H1 (cell line): ENCODE measurements around the gene NBPF1. TPM values are rescaled to one million over a fixed set of nuclear protein-coding genes. Genes with fewer than 3 reads are reported as not detected.
A peak's percentile ranks its signal among the peaks of the same experiment; 100 is the strongest.
"Not testable (repeated sequence)": the region's sequence is repeated elsewhere in the genome, so short reads cannot be mapped to it uniquely, and the experiment has no call there.

Experiments used
- CTCF ChIA-PET: fragments of 300-600 bp; sonication (Branson Sonifier 250); formaldehyde crosslinking; loops from one replicate; lab custom pipeline; 2021; ENCODE audit not compliant: partially characterized antibody; lab: Charles Lee
- POLR2A ChIA-PET: fragments of 300-600 bp; sonication (Branson Sonifier 250); formaldehyde crosslinking; loops from one replicate; lab custom pipeline; 2021; ENCODE audit warnings: inconsistent platforms; ENCODE audit not compliant: partially characterized antibody; lab: Charles Lee
- DNase-seq, 2 experiments: peaks; one replicate each; pipeline versions ENCODE4 v3.0.0 to v3.0.0-alpha.2; 2010 to 2022; ENCODE audit warnings: low spot score in 2 of 2, low read depth in 1 of 2, mixed read lengths in 1 of 2
- FAIRE-seq: peaks from 2 replicates; lab custom pipeline; 2011; peaks lifted over from hg19 to GRCh38; lab: Jason Lieb, UNC
- H2AFZ ChIP-seq: 2 replicates; pipeline ENCODE4 v1.8.1; 2012; ENCODE audit warnings: low read length, inconsistent platforms
- H2AK5ac ChIP-seq: 2 replicates; pipeline ENCODE4 v1.6.1; 2013; ENCODE audit warnings: low read depth, low read length
- H2BK120ac ChIP-seq: replicated peaks from 2 replicates; pipeline ENCODE3; 2013; ENCODE audit warnings: low read depth, low read length, inconsistent platforms
- H2BK12ac ChIP-seq: 2 replicates; pipeline ENCODE4 v1.6.1; 2013; ENCODE audit warnings: low read depth, low read length
- H2BK15ac ChIP-seq: 2 replicates; pipeline ENCODE4 v1.6.1; 2013; ENCODE audit warnings: low read length
- H2BK20ac ChIP-seq: 2 replicates; pipeline ENCODE4 v1.6.1; 2013; ENCODE audit warnings: low read length
- H2BK5ac ChIP-seq: 2 replicates; pipeline ENCODE4 v1.6.1; 2013; ENCODE audit warnings: low read depth, low read length
- H3K14ac ChIP-seq: 2 replicates; pipeline ENCODE4 v1.6.1; 2013; ENCODE audit warnings: inconsistent platforms; ENCODE audit not compliant: insufficient read length
- H3K18ac ChIP-seq: 2 replicates; pipeline ENCODE4 v1.6.1; 2013; ENCODE audit warnings: low read length; ENCODE audit errors: extremely low read depth
- H3K23ac ChIP-seq: 2 replicates; pipeline ENCODE4 v1.6.1; 2013; ENCODE audit warnings: inconsistent platforms; ENCODE audit not compliant: insufficient read length
- H3K23me2 ChIP-seq: 2 replicates; pipeline ENCODE4 v1.6.1; 2013; ENCODE audit warnings: low read depth, low read length
- H3K27ac ChIP-seq: 2 replicates; pipeline ENCODE4 v1.6.1; 2011; ENCODE audit warnings: low read depth, low read length, inconsistent platforms
- H3K27me3 ChIP-seq, 4 experiments: replicated peaks in 1 of 4; 1 replicate in 1 of 4; 2 replicates in 3 of 4; pipeline versions ENCODE4 v1.6.1 to v1.8.1; 2011 to 2013; ENCODE audit warnings: low read length in 3 of 4, mild to moderate bottlenecking in 3 of 4, inconsistent platforms in 2 of 4, mixed read lengths in 2 of 4, moderate library complexity in 1 of 4; ENCODE audit not compliant: control insufficient read depth in 3 of 4, insufficient read depth in 3 of 4; ENCODE audit errors: extremely low read depth in 1 of 4
- H3K36me3 ChIP-seq, 4 experiments: 2 replicates each; pipeline versions ENCODE4 v1.6.1 to v1.8.1; 2011 to 2013; ENCODE audit warnings: mild to moderate bottlenecking in 4 of 4, low read length in 3 of 4, moderate library complexity in 2 of 4, control low read depth in 1 of 4, inconsistent platforms in 1 of 4; ENCODE audit not compliant: insufficient read depth in 4 of 4, control insufficient read depth in 2 of 4
- H3K4ac ChIP-seq: replicated peaks from 2 replicates; pipeline ENCODE3; 2013; ENCODE audit warnings: low read length, low read depth, mixed read lengths, inconsistent platforms; ENCODE audit not compliant: insufficient read length
- H3K4me1 ChIP-seq, 4 experiments: replicated peaks in 1 of 4; 1 replicate in 1 of 4; 2 replicates in 3 of 4; pipeline versions ENCODE4 v1.6.1 to v1.8.1; 2011 to 2013; ENCODE audit warnings: low read length in 3 of 4, inconsistent platforms in 2 of 4, mixed read lengths in 1 of 4; ENCODE audit not compliant: insufficient read depth in 4 of 4, control insufficient read depth in 3 of 4
- H3K4me2 ChIP-seq, 2 experiments: 2 replicates each; pipeline versions ENCODE4 v1.6.1 to v1.8.1; 2011 to 2013; ENCODE audit warnings: low read depth in 2 of 2, low read length in 2 of 2, control low read depth in 1 of 2, inconsistent platforms in 1 of 2, mild to moderate bottlenecking in 1 of 2; ENCODE audit not compliant: insufficient read depth in 1 of 2
- H3K4me3 ChIP-seq, 4 experiments: fragments of 200-600, 300-600 bp in 1 of 4; sonication (generic), shearing (Covaris generic), sonication (Bioruptor Twin) in 1 of 4; 2 replicates each; pipeline versions ENCODE4 v1.5.1 to v1.8.1; 2011 to 2016; ENCODE audit warnings: low read length in 4 of 4, low read depth in 3 of 4, control low read depth in 2 of 4, inconsistent platforms in 2 of 4, mild to moderate bottlenecking in 2 of 4, mixed read lengths in 1 of 4, moderate library complexity in 1 of 4; ENCODE audit not compliant: insufficient read depth in 2 of 4; ENCODE audit errors: extremely low read depth in 1 of 4
- H3K56ac ChIP-seq: replicated peaks from 2 replicates; pipeline ENCODE3; 2013; ENCODE audit warnings: low read depth, mild to moderate bottlenecking, mixed read lengths, low read length, inconsistent platforms; ENCODE audit not compliant: insufficient read length
- H3K79me1 ChIP-seq: 2 replicates; pipeline ENCODE4 v1.6.1; 2013; ENCODE audit warnings: low read depth, low read length, control low read depth
- H3K79me2 ChIP-seq, 2 experiments: 2 replicates each; pipeline versions ENCODE4 v1.6.1 to v1.8.1; 2012 to 2013; ENCODE audit warnings: low read length in 2 of 2, mild to moderate bottlenecking in 2 of 2, inconsistent platforms in 1 of 2; ENCODE audit not compliant: insufficient read depth in 2 of 2, control insufficient read depth in 1 of 2
- H3K9ac ChIP-seq, 4 experiments: replicated peaks in 1 of 4; 1 replicate in 1 of 4; 2 replicates in 3 of 4; pipeline versions ENCODE4 v1.6.1 to v1.8.1; 2011 to 2013; ENCODE audit warnings: low read depth in 3 of 4, low read length in 3 of 4, control low read depth in 2 of 4, mild to moderate bottlenecking in 2 of 4, moderate library complexity in 2 of 4, inconsistent platforms in 1 of 4; ENCODE audit errors: extremely low read depth in 1 of 4
- H3K9me3 ChIP-seq, 2 experiments: 2 replicates each; pipeline versions ENCODE4 v1.6.1 to v1.8.1; 2012 to 2013; ENCODE audit warnings: mild to moderate bottlenecking in 2 of 2, moderate library complexity in 2 of 2, control low read depth in 1 of 2, inconsistent platforms in 1 of 2, low read depth in 1 of 2, low read length in 1 of 2, mixed read lengths in 1 of 2; ENCODE audit not compliant: insufficient read depth in 2 of 2
- H4K20me1 ChIP-seq, 2 experiments: replicated peaks in 1 of 2; 2 replicates each; pipeline versions ENCODE3 to v1.8.1; 2011 to 2013; ENCODE audit warnings: inconsistent platforms in 2 of 2, low read length in 2 of 2, mild to moderate bottlenecking in 1 of 2; ENCODE audit not compliant: insufficient read depth in 2 of 2, control insufficient read depth in 1 of 2
- H4K5ac ChIP-seq: 2 replicates; pipeline ENCODE4 v1.6.1; 2013; ENCODE audit warnings: low read length, low read depth, mixed read lengths, inconsistent platforms; ENCODE audit not compliant: insufficient read length
- H4K8ac ChIP-seq: 2 replicates; pipeline ENCODE4 v1.8.0; 2013; ENCODE audit warnings: mild to moderate bottlenecking, moderate library complexity, low read length, inconsistent platforms; ENCODE audit not compliant: insufficient read depth; ENCODE audit errors: extremely low read depth
- H4K91ac ChIP-seq: replicated peaks from 2 replicates; pipeline ENCODE3; 2013; ENCODE audit warnings: low read length, mixed read lengths, inconsistent platforms; ENCODE audit not compliant: insufficient read length
- ASH2L ChIP-seq: fragments of 200-600, 300-600 bp; sonication (generic); IDR thresholded peaks from one replicate; pipeline ENCODE4 v1.7.1; 2017; ENCODE audit warnings: low read length
- CEBPB ChIP-seq: IDR thresholded peaks from 2 replicates; pipeline ENCODE4 v1.6.1; 2012; ENCODE audit warnings: low read depth, low read length
- MAFK ChIP-seq: IDR thresholded peaks from 2 replicates; pipeline ENCODE4 v1.6.1; 2012; ENCODE audit warnings: low read depth, mild to moderate bottlenecking, improper control_type of control experiment, low read length
- MAX ChIP-seq: IDR thresholded peaks from 2 replicates; pipeline ENCODE4 v1.6.1; 2012; ENCODE audit warnings: inconsistent platforms
- NRF1 ChIP-seq: IDR thresholded peaks from 2 replicates; pipeline ENCODE4 v1.6.1; 2011; ENCODE audit warnings: mild to moderate bottlenecking, low read depth, low read length, improper control_type of control experiment
- SIN3A ChIP-seq, 2 experiments: IDR thresholded peaks in 1 of 2; conservative IDR thresholded peaks in 1 of 2; 2 replicates each; pipeline ENCODE4 v1.6.1; 2011 to 2012; ENCODE audit warnings: low read length in 2 of 2, improper control_type of control experiment in 1 of 2, low read depth in 1 of 2, mild to moderate bottlenecking in 1 of 2
- TBP ChIP-seq: IDR thresholded peaks from 2 replicates; pipeline ENCODE4 v1.6.1; 2011; ENCODE audit warnings: low read depth, low read length, improper control_type of control experiment
- WGBS, 2 experiments: shearing (Covaris generic) in 1 of 2; methylation state at CpG; one replicate each; pipeline versions ENCODE4 v1.1.6 to v1.1.7; 2013 to 2015; ENCODE audit warnings: low lambda C conversion rate in 2 of 2, mixed read lengths in 2 of 2, inconsistent platforms in 1 of 2, low coverage in 1 of 2, missing lambda C conversion rate in 1 of 2; ENCODE audit not compliant: insufficient replicate concordance in 2 of 2, insufficient coverage in 1 of 2, insufficient read length in 1 of 2; ENCODE audit errors: extremely low coverage in 1 of 2, missing lambda C conversion rate in 1 of 2; 5-methylcytosine and 5-hydroxymethylcytosine counted together
- polyA plus RNA-seq, 7 experiments: library from polyadenylated mRNA; depleted of rRNA in 3 of 7; stranded (reverse) in 5 of 7; unstranded in 2 of 7; fragments of >200 nt in 5 of 7; fragments of 200-250 nt in 2 of 7; gene quantifications; 1 replicate in 5 of 7; 2 replicates in 1 of 7; 4 replicates in 1 of 7; pipeline versions ENCODE4 v1.2.1 to v1.2.3, GENCODE V29; 2011 to 2013; ENCODE audit warnings: missing spikeins in 2 of 7, mixed read lengths in 2 of 7
- total RNA-seq: library from RNA; stranded (reverse); fragmentation: NEBNext Ultra II Directional; extraction: Animal tissue kit (Norgen Biotek cat#: 25700); gene quantifications from 2 replicates; pipeline ENCODE4 v1.2.1, GENCODE V29; 2021
- TF ChIP-seq, protein P1 (sequence below), 3 experiments: IDR thresholded peaks; 1 replicate in 2 of 3; 2 replicates in 1 of 3; pipeline versions ENCODE4 v1.5.1 to v1.6.1; 2011; ENCODE audit warnings: low read length in 3 of 3, mild to moderate bottlenecking in 3 of 3, inconsistent platforms in 2 of 3, low read depth in 1 of 3, moderate library complexity in 1 of 3; ENCODE audit not compliant: insufficient read depth in 1 of 3; ENCODE audit errors: control extremely low read depth in 1 of 3

NBPF1 gene
- total and polyA plus RNA-seq, 2 of the 8 experiments (the other 6 are each of a cell fraction or from before 2014, with no cell fraction given): 9.6 to 19.3 TPM

DNA sequence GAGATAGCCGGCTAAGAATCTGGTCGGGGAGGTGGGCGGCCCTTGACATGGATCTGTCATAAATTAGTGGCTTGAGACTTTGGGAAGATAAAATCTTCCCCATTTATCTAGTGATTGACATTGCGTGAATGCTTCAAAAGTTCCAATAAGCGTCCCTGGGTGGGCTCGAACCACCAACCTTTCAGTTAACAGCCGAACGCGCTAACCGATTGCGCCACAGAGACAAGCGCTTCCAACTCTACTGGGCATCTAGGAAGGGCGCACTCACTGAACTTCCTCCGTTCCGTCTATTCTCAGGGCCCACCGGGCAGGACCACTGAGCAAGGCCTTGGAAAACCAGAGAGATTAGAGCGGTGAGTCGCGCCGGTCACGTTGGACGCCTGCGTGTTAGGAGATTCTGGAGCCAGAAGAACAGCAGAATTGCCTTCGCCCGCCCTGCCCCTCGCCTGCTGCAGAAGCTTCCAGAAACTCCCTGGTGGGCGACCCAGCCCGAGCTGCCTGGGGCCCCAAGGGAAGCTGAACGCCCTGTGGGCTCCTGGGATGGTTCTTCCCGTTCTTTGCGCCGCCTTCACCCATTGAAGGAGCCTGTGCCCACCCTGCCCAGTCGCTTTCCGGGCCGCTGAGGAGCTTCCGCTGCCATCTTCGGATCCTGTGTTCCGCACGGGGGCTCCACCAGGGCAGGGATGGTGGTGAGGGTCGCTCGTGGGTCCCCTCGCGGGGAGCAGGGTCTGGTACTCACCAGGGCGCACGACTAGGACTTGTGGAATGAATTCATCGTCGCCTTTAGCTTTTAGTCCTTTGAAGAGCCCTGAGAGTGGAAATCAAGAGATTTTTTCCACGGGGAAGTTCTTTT lies 92.7 kb downstream of the NBPF1 start:
- H2BK120ac ChIP-seq, H2AK5ac ChIP-seq, H3K4me1 ChIP-seq, H3K79me2 ChIP-seq, H3K23ac ChIP-seq, H3K27me3 ChIP-seq, H3K27ac ChIP-seq, H3K79me1 ChIP-seq, FAIRE-seq, H3K18ac ChIP-seq, H4K20me1 ChIP-seq, H2BK5ac ChIP-seq, H3K4ac ChIP-seq, H3K23me2 ChIP-seq, H3K36me3 ChIP-seq, H3K14ac ChIP-seq, H3K56ac ChIP-seq, H2BK20ac ChIP-seq, H4K91ac ChIP-seq, H3K9me3 ChIP-seq, H2BK15ac ChIP-seq, H2BK12ac ChIP-seq, H4K5ac ChIP-seq: not testable (repeated sequence)
- WGBS, 2 experiments: 7% methylated on average over 37 of the region's 48 CpGs; no CpG with 5 or more reads in 1 of the 2 experiments
- CTCF ChIA-PET: interaction anchor here (1.2 kb wide), 1 partner anchor 10 kb away, joined by 3 read pairs; no protein-coding TSS in a partner anchor
- peak overlapping the region in 3 of 4 experiments; percentile 43 to 46 (median 45); a peak in 5 of 7 replicates for H3K9ac ChIP-seq
- DNase-seq: peak; percentile 75 to 95
- H2AFZ ChIP-seq: peak overlapping the region; percentile 6
- peak overlapping the region; percentile 64 to 84 for H3K4me2 ChIP-seq
- peak overlapping the region; percentile 88; the same call in 1 of the 2 replicates for H4K8ac ChIP-seq
- H3K4me3 ChIP-seq: peak overlapping the region; percentile 51 to 76 (median 63)
- POLR2A ChIA-PET: interaction anchor here (1.1 to 1.3 kb wide), 2 partner anchors 20 to 100 kb away, joined by 3 read pairs; no protein-coding TSS in a partner anchor
- TF ChIP-seq ASH2L: peak; percentile 93
- TF ChIP-seq NRF1: peak; percentile 20; the same call in 1 of the 2 replicates
- TF ChIP-seq, protein P1, sequence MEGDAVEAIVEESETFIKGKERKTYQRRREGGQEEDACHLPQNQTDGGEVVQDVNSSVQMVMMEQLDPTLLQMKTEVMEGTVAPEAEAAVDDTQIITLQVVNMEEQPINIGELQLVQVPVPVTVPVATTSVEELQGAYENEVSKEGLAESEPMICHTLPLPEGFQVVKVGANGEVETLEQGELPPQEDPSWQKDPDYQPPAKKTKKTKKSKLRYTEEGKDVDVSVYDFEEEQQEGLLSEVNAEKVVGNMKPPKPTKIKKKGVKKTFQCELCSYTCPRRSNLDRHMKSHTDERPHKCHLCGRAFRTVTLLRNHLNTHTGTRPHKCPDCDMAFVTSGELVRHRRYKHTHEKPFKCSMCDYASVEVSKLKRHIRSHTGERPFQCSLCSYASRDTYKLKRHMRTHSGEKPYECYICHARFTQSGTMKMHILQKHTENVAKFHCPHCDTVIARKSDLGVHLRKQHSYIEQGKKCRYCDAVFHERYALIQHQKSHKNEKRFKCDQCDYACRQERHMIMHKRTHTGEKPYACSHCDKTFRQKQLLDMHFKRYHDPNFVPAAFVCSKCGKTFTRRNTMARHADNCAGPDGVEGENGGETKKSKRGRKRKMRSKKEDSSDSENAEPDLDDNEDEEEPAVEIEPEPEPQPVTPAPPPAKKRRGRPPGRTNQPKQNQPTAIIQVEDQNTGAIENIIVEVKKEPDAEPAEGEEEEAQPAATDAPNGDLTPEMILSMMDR (IDR thresholded peaks at IDR 0.05; ENCODE audit: control extremely low read depth in 1 of 3, insufficient read depth in 1 of 3, low read depth in 1 of 3, low read length in 3 of 3): peak in 2 of 3 experiments; percentile 3 to 7; a peak in 1 of 4 replicates
- TF ChIP-seq MAX: peak; percentile 63
- TF ChIP-seq CEBPB: peak; percentile 93
- TF ChIP-seq TBP: peak; percentile 99
- TF ChIP-seq MAFK: peak; percentile 52; the same call in 1 of the 2 replicates
- 0 out of 4 replicates have a peak, but pooled peaks of 1 of the 2 experiments have one; percentile 25 for TF ChIP-seq SIN3A (conservative IDR thresholded peaks at IDR 0.05 in 1 of 2, IDR thresholded peaks at IDR 0.05 in 1 of 2; ENCODE audit: low read depth in 1 of 2, low read length in 2 of 2)
